Hematopoietic multipotent progenitor cell (in vitro differentiated cells): Measurements from ENCODE around the gene ERVW-1. TPM values are rescaled to one million over a fixed set of nuclear protein-coding genes. Genes with fewer than 3 reads are reported as not detected.
"Not testable (repeated sequence)": the region's sequence is repeated elsewhere in the genome, so short reads cannot be mapped to it uniquely, and the experiment has no call there.

Experiments
- DNase-seq, 3 donors: peaks; one replicate each; pipeline ENCODE4 v3.0.0-alpha.2; 2011 to 2015; ENCODE audit warnings: low read depth in 2 of 3, low spot score in 2 of 3
- total RNA-seq: library from RNA; depleted of rRNA; stranded (reverse); fragments of >200 nt; gene quantifications from one replicate; pipeline ENCODE4 v1.2.3, GENCODE V29; 2012

ERVW-1 gene
- total RNA-seq, 1 donor, result under 0.01 TPM

DNA sequence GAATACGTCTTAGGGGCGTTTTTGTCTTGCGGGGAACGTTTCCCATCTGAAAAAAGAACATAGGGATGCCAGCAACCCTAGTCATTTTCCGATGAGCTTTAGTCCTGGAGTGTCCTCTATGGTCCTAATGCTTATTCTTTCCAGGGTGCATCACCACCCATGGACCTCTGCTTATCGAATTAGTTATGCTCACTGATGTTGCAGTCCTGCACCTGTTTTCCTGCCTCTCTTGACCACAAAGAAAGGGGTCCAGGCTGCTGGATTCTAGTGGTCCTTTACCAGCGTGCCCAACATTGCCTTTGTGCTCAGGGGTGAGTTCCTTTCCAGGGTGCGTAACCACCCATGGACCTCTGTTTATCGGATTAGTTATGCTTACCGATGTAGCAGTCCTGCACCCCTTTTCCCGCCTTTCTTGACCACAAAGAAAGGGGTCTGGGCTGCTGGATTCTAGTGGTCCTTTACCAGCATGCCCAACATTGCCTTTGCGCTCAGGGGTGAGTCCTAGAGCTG, 2.4 kb downstream of the ERVW-1 start:
- DNase-seq, result not testable (repeated sequence)

DNA sequence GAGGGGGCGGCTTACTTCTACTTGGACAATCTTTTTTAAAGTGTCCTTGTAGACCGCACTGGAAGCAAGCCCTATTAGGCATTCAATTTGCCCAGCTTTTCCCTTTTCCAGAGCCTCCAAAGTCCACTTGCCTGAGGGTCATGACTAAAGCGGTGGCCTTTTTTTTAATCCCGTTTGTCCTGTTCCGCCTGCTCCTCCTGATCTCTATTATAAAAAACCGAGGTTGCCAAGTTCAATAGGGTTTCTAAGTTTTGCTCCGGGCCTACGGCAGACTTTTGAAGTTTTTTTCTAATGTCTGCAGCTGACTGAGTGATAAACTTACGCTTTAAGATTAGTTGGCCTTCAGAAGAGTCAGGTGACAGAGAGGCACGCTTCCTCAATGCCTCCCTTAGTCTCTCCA, 3.8 kb downstream of the ERVW-1 start:
- not testable (repeated sequence) for DNase-seq

DNA sequence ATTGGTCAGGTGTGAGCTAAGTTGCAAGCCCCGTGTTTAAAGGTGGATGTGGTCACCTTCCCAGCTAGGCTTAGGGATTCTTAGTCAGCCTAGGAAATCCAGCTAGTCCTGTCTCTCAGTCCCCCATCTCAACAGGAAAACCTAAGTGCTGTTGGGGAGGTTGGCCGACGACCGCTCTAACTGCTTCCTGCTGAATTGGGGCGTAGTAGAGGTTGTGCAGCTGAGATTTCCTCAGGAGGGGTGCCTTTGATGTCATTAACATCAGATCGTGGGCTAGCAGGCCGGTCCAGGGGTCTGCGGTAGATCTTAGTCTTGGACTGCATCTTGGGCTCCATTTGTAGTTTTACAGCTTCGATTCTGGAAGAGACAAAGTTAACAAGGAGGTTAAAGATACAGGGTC, 9.2 kb downstream of the ERVW-1 start:
- DNase-seq, result not testable (repeated sequence)

- no peak for DNase-seq
These were observed 11.1 kb downstream of the ERVW-1 start for GRCh38 chr7:92466682-92467081.

DNA sequence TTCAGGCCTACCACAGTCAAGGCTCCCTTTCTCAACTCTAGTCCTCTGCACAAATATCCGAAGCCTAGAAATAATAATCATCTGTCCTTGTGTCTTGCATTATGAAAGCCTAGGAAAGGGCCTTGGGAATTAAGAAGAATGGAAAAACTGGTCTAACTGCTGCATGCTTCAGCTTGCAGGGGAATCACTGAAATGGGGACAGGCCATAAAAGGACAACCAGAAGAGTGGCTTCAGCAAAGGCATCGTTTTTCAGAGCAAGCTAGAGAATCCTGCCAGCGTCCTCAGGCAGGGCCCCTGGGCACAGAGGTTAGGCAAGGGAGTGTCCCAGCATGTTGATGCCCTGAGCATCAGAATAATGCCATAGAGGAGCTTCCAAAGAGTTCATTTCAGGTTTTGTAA, 13.2 kb downstream of the ERVW-1 start:
- no peak for DNase-seq

DNA sequence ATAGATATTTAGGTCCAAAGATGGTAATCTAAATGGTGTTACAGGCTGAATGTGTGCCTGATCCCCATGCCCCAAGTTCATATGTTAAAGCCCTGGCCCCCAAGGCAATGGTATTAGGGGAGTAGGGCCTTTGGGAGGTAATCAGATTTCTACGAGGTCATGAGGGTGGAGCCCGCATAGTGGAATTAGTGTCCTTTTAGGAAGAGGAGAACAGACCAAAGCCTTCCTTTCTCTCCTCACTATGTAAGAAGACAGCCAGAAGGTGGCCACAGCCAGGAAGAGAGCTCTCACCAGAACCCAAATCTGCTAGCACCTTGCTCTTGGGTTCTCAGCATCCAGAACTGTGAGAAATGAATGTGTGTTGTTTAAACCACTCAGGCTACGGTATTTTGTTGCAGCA, 15.2 kb downstream of the ERVW-1 start:
- no peak for DNase-seq

DNA sequence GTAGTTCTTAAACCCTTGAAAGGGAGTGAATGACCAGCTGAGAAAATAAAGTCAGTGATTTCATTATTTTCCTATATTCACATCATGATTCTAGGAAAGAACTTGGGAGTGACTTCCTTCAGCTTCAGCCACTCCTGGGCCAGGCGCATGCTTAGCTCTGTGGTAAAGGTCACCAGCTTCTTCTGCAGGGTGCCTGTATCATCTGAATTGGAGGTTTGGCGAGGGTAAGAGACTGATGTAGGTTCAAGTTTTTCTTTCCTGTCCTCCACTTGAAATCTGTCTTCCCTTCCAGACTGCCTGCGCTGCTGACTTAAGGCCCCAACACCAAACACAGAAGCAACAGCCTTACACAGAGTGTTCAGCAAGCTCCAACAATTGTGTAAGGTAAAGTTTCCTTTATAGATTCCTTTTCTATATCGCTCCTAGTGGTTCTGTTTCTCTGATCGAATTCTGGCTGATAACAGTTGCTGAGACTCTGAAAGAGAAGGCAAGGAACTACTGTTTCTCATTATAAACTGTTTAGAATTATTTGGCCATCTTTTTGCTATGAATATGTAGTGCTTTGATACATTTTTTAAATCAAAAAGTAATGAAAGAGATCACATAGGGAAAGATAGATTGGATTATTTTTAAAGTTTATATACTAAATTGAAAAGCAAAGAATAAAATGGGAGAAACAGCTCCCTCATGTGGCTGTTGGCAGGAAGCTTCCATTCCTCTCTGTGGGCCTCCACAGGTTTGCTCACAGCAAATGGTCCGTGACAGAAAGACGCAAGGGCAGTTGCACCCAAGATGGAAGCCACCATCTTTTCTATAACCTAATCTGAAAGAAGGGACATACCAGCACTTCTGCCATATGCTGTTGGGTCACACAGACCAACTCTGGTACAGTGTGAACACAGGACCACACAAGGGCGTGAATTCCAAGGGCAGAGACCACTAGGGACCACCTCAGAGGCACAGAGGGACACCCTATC, 16.4 kb downstream of the ERVW-1 start:
- DNase-seq, result peak in 2 of 3 donors; percentile 36 to 66

DNA sequence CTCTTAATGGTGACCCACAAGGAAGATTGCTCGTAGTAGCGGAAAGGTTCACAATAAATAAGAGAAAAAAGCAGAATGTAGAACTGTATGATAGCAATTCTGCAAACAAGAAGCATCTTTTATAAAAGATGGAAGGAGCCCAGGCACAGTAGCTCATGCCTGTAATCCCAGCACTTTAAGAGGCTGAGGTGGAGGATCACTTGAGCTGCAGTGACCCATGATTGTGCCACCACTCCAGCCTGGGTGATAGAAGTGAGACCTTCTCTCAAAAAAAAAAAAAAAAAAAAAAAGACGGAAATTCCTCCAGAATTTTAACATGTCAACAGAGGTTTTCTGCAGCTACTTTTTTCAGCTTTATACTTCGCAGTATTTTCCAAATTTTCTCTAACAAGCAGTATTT, 17.2 kb downstream of the ERVW-1 start:
- DNase-seq, result no peak

GRCh38 chr7:92460109-92460508, 17.6 kb downstream of the ERVW-1 start:
- no peak for DNase-seq

DNA sequence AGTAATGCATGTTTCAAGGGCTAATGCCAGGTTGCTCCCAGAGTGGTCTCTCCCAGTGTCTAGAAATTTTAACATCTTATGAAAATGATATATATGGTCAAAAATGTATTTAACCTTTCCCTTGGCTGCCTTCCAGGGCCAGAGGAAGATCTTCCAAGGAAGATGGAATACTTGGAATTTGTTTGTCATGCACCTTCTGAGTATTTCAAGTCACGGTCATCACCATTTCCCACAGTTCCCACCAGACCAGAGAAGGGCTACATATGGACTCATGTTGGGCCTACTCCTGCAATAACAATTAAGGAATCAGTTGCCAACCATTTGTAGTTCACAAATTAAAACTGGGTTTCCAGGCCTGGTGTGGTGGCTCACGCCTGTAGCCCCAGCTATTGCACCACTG, 21.5 kb downstream of the ERVW-1 start:
- no peak for DNase-seq

DNA sequence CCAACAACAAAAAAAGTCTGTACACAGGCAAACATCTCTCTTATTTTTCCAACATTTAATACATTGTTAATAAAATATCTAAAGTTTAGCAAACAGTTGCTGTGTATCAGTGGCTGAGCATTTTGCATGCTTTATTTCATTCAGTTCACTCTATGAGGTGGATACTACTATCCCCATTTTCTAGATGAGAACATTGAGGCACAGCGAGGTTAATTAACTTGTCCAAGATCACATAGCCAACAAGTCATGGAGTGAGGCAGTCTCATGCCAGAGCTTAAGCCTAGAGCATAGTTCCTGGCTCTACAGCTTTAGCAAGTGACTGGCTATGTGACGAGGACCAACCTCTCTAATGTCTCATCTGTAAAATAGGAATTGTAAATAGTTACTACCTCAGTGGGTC, 26.1 kb downstream of the ERVW-1 start:
- DNase-seq, result no peak

DNA sequence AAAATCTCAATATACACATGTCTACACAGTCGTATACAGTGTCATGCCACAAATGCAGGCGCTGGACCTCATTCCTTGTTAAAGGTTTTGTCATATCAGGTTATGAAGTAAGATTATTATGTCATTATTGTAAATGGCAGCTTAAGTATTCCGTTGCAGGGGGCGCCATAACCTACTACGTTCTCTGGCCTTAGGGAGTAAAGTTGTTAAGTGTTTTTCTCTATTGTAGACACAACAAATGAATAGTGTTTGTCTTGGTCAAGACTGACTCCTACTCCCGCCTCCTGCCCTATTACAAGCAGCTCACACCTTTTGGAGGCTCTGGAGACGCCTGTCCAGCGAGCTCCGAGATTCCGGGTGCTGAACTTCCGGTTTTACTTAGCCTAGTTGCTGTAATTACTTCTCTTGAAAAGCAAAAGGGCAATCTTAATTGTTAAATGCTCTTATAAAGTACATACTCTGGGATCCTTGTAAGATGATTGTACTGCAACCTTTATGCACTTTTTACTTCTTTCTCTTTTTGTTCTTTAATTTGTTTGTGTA, 29.5 kb downstream of the ERVW-1 start:
- DNase-seq, result peak; percentile 61 to 86 (median 80)

DNA sequence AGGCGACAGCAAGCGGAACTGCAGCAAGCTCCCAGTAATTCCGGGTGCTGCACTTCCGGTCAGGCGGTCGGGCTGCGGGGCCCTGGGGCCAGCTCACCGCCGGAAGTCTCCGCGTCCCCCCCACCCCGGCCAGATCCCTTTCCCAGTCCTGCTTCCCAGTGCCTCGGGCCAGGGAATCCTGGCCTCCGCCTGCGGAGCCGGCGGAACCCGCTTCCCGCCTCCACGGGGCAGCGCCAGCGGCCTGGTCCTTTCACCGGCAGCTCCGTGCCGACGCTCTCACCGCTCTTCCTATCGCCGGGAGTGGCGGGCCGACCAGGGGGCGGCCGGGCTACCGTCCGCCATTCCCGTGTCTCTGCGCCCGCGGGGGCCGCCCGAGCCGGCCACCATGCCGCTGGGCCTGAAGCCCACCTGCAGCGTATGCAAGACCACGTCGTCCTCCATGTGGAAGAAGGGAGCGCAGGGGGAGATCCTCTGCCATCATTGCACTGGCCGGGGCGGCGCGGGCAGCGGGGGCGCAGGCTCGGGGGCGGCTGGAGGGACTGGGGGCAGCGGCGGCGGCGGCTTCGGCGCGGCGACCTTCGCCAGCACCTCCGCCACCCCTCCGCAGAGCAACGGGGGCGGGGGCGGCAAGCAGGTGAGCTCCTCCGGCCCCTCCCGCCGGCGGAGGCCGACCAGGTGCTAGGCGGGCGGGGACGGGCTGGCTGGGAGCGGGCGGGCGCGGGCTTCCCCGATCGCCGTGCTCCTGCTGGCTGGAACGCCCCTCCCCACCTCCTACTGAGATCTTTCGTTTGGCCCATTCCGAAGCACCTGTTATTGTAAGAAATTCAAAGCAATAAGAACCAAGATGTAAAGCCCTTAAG, 30.2 kb downstream of the ERVW-1 start, which contains the start of gene GATAD1:
Gene GATAD1, plus strand, starts transcription at position 138 of the 860 bp plus-strand sequence. Its CDS starts 248 bp downstream, at position 386.
- DNase-seq, result peak in 2 of 3 donors; percentile 68 to 85

- peak in 1 of 3 donors; percentile 91 for DNase-seq
These were observed 30.8 kb downstream of the ERVW-1 start for GRCh38 chr7:92446869-92447344.

GRCh38 chr7:92442720-92443119, 35.0 kb downstream of the ERVW-1 start:
- peak in 1 of 3 donors; percentile 31 for DNase-seq

- DNase-seq, result no peak
These were observed 39.7 kb downstream of the ERVW-1 start for GRCh38 chr7:92437956-92438491.

DNA sequence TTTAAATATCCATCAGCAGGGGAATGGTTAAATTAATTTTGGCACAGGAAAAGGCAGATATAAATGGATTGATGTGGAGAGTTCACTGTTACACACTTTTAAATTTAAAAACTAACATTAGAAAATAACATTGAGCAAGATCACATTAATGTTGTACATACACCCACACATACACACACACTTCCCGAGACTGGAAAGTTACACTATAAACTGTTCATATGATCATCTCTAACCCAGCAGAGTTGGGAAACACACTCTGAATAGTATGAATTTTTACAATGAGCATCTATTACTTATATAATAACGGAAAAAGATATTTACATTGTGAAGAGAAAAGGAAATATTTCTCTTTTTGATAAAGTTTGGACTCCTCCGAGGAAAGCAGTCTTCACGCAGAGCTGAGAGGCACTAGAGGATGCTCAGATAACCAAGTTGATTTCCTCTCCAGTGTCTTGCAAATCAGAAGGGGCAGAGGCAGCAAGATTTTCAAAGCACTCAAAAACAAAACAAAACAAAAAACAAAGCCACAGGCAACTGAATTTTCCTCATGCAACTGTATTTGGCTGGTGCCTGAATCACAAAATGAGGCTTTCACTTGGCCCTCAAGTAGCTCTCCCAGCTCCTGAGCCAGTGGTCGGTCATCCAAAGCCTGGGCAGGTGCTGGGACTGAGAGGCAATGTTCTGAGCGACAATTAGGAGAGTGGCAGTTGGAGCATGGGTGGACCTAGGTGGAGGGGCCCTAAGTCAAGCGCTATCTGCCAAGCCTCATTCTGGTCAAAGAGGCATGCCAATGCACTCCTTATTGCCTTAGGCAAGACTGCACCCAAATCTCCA, 40.9 kb downstream of the ERVW-1 start:
- no peak for DNase-seq

DNA sequence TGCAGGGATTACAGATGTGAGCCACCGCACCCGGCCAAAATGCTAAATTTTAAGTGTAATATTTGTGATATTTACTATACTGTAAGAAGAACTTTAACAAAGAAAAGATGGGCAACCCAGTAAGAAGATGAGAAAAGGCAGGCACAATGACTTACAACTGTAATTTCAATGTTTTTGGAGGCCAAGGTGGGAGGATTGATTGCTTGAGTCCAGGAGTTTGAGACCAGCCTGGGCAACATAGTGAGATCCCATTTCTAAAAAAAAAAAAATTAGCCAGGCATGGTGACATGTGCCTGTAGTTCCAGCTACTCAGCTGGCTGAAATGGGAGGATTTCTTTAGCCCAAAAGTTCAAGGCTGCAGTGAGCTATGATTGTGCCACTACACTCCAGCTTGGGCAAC, 42.2 kb downstream of the ERVW-1 start:
- DNase-seq, result no peak

GRCh38 chr7:92433019-92433418, 44.7 kb downstream of the ERVW-1 start:
- no peak for DNase-seq
